ENCODE results near the gene MYO1D.
"Not testable (repeated sequence)": the region's sequence is repeated elsewhere in the genome, so short reads cannot be mapped to it uniquely, and the experiment has no call there.

MYO1D gene

DNA sequence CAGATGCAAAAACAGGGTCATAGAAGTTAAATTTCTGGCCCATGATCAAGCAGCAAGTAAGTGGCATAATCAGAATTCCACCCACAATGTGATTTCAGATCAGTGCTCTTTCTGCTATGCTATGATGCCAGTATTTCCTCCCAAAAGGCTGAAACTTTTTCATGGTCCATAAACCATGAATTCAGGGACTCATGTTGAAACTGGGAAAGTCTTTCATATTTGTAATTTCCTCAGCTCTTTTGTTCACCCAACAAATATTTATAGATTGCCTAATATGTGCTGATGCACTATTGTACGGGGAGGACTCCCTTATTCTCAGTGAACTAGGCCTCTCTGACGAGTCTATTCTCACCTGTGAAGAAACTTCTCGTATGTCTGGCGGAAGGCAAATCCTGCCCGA is 156.3 kb downstream of the MYO1D start:
- DNase-seq = no peak

DNA sequence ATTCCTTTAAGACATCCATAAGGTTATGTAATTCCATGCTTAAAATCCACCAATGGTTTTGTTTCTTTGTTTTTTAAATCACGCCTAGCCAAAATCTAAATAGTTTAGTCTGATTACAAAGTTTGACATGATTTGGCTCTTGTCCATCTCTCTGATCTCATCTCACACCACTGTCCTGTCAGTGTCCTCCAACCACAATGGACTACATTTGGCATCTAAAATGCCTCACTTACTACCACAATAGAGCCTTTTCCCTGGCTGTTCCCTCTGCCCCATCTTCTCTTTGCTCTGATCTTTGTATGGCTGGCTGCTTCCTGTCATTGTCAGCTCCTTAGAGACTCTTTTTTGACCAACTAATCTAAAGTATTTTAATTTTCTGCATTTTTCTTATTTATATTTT is 157.2 kb downstream of the MYO1D start:
- no peak for DNase-seq

DNA sequence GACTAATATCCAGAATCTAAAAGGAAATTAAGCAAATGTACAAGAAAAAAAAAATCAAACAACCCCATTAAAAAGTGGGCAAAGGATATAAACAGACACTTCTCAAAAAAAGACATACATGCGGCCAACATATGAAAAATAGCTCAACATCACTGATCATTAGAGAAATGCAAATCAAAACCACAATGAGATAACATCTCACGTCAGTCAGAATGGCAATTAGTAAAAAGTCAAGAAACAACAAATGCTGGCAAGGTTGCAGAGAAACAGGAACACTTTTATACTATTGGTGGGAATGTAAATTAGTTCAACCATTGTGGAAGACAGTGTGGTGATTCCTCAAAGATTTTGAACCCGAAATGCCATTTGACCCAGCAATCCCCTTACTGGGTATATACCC is 162.0 kb downstream of the MYO1D start:
- not testable (repeated sequence) for DNase-seq

DNA sequence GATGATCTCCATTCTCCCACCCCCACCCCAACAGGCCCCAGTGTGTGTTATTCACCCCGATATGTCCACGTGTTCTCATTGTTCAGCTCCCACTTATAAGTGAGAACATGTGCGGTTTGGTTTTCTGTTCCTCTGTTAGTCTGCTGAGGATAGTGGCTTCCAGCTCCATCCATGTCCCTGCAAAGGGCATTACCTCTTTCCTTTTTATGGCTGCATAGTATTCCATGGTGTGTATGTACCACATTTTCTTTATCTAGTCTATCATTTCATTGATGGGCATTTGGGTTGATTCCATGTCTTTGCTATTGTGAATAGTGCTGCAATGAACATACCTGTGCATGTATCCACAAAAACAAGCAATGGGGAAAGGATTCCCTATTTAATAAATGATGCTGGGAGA is 162.7 kb downstream of the MYO1D start:
- DNase-seq = not testable (repeated sequence)

DNA sequence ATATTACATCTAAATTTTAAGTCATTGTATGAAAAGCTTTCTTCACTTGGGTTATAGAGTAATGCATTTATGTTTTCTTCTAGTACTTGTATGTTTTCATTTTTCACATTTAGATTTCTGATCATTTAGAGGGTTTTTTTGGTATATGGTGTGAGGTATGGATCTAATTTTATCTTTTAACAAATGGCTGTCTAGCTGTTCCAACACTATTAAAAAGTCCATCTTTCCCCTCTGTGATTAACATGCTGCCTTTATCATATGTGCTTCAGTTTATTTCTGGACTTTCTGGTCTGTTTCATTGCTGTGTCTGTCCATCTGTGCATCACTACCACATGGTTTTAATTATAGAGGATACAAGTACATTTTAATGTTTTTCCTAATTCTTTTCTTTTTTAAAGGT is 163.8 kb downstream of the MYO1D start:
- DNase-seq = no peak

DNA sequence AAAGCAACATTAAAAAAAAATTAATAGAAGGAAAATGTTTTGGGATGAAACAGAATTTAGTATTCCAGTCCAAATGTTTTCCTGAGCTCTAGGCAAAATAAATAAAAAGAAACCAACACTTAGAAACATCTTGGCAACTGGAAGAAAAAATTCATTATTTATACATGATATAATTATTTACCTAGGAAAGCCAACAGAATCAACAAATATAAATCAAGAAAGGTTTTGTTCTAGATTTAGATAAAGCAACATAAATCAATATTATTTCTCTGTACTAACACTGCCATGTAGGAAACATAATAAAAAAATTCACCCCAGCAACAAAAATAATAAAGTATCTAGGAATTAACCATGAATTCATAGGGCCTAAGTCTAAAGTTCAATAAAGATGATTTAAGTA is 167.4 kb downstream of the MYO1D start:
- DNase-seq = no peak

DNA sequence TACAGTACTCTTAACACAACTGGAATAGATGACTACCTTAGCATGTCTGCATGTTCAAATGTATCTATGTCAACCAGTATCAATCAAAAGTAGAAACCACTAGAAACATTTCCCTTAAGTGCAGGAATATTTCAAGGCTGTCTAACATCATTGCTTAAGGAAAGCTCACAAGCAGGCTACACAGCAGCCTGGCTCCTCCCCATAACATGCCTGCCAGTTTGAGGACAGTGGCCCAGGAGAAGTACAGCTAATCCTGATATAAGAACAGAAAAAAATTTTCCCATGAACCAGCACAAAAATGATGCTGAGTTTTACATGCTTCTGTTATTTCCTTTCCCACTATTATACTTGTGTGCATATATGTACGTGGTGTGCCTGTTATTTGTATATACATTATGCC is 175.1 kb downstream of the MYO1D start:
- no peak for DNase-seq

DNA sequence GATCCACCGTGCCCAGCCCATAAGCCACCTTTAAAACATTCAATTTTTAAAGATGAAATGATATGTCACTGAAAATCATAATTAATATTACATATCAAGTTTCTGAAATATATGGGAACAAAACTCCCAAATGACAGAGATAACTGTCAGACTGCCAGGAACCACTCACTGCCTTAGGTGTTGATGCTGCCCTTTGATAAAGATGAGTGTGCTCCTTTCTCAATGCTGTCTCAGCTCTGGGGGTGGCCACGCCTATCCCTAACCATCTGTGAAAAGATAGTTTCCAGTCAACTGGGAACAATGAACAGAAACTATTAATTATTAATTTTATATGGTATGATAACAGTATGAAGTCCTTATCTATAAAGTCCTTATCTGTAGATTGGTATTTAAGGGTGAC is 177.7 kb downstream of the MYO1D start:
- no peak for DNase-seq

DNA sequence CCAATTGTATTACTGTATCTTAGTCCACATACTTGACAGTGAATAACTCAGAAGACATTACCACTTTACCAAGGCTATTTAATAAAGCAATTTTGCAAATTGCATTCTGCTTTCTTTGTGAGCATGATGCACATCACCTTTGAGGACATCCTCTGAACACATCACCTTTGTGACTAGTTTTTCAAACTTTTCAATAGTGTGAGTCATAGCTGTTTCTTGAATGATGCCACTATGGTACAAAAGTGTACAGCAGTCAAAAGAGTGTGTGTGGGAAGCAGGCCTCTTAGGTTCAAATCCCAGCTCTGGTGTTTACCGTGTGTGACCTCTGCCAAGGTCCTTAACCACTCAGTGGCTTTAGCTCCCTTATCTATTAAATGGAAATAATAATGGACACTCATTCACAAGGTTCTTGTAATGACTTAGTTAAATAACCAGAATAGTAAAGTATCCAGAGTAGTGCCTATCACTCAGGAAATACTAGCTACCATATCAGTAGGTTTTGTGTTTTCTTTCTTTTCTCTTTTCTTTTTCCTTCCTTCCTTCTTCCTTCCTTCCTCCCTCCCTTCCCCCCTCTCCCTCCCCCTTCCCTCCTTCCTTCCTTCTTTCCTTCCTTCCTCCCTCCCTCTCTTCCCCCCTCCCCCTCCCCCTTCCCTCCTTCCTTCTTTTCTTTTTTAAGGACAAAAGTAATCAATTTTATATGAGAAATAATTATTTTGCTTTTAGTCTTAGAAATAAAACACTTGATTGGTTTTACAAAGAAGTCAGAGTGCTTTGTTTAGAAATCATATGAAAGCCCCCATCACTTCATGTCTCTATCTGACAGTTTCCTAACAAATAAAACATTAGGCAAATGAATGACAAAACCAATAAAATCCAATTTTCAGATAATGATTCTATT is 178.9 kb downstream of the MYO1D start:
- no peak for DNase-seq

DNA sequence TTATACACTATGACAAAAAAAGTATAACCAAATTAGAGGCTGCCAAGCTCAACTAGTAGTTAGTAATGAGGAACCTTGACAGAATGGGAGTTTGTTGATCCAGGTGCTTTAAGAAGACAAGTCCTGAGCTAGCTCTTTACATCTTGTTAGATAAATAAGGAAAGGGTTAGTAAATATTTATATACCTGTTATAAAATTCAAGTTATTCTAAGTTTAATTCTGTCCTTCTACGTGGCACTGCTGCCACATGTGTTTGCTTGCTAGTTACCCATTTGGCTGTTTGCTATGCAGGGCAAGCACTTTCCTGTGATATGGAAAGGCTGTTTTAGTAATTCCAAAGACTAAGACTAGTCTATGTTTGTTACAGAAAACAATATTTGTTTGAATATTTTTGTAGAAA is 180.5 kb downstream of the MYO1D start:
- DNase-seq = no peak

DNA sequence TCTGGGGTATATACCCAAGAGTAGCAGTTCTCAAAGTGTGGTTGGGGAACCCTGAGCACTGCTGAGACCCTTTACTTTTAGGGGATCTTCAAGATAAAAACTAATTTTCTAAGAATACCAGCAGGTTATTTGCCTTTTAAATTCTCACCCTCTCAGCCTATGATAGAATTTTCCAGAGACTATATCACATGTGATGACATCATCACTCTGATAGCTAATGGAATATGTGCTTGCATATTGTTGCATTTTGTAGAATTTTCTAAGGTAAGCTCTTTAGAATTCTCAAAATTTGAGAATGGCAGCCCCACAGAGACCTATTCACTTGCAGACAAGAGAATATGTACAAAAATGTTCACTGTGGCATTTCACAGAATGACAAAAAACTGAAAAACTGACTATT is 181.1 kb downstream of the MYO1D start:
- no peak for DNase-seq

DNA sequence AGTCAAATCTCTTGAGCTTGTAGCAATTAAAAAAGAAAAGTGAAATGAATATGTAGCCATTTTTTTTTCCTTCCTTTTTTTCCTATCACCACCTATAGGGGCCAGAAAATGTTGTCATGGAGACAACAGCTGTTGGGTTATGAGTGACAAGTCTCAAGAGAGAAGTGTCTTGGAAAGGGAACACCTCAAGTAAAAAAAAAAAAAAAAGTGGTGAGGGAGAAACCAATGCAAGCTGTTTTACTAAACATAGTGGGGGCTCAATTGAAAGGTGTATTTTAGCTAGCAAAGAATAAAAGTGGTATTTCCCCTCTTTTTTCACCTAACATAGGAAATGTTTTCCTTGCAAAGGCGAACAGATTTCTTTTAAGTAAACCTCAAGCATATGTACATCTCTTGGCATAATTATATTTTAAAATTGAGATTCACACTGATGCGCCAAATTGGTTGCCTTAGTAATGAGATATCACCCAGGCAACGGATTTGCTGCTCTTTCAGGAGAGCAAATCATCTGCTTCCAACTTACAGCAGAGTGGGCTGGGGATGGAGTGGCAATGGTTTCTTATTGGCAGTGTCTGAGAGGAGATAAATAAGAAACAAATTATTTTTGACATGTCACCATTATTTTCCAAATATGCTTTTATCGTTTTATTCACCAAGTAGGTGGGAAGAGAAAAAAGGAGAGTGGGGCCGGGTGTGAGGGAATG is 183.6 kb downstream of the MYO1D start:
- no peak for DNase-seq

DNA sequence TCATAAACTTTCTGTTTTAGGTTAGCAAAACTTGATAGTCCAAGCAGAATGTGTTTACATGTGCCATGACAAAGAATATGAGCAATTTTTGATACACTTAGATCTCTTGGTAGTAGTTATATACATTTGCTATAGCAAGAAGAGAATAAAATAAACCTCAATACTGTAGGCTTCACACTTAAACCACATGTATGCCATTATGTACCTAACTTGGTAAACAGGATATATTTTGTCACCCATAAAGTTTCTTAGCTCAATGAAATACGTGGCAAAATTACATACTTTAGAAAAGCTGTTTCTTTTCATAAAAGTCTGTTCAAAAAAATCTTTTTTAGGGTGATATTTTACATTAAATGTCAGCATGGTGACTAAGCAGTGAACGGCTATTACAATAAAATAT is 184.7 kb downstream of the MYO1D start:
- no peak for DNase-seq

DNA sequence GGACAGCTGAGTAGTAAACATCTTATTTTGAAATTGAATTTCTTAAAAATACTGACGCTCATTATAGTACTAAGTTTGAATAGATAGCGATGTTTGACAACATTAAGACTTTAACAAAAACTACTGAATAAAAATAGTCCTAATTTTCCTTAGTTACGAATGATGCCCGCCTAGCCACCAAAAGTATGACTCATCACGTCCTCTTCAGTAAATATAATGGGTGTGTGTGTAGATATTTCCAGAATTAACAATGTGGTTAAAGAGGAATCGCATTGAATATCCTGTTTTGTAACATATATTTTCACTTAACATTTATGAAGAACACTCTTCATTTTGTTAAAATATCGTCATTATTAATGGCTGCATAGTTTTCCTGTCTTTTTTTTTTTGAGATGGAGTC is 187.6 kb downstream of the MYO1D start:
- no peak for DNase-seq

DNA sequence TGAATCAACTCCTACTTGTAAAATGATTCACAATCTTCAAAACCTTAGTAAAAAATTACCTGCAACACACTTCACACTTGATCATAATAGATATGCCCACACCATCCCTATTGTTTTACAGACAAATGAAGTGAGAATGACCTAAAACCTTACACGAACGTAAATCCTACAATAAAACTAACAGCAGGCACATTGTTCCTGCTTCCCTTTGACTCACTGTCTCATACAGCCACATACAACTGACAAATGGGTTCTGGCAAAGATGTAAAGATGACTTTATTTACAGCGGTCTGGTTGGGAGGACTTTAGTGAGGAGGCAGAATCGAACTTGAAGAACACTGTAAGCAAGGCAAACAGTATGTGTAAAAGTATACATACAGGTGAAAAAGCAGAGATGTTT is 188.7 kb downstream of the MYO1D start:
- DNase-seq = no peak

DNA sequence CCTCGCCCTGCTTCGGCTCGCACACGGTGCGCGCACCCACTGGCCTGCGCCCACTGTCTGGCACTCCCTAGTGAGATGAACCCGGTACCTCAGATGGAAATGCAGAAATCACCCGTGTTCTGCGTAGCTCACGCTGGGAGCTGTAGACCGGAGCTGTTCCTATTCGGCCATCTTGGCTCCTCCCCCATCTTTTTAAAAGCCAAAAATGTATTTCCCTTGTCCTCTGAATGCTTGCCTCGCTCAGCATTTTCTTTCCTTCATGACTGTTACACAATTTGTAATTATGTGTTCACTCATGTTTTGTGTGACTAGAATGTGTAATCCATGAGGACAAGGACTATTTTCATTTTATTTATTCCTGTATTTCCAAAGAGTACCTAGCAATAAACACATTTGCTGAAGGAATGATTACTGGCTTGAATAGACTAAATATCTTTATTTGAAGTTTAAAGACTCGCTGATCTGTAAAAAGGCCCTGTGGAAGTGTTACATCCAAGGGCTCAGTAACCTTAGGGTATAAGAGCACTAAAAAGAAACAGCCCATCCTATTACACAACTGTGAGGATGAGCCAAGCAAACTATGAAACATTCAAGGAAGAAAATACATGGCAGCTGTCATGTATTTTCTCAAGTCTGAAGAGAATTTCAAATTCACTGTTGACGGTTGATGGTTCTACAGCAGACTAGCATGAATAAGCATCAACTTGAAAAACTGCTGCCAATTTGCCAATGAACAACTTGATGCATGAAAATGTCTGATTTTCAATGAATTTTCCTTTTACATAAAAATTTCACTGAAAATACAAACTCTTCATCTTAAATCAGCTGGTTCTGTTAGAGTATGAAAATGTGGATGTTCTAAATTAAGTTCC is 192.6 kb downstream of the MYO1D start:
- no peak for DNase-seq

DNA sequence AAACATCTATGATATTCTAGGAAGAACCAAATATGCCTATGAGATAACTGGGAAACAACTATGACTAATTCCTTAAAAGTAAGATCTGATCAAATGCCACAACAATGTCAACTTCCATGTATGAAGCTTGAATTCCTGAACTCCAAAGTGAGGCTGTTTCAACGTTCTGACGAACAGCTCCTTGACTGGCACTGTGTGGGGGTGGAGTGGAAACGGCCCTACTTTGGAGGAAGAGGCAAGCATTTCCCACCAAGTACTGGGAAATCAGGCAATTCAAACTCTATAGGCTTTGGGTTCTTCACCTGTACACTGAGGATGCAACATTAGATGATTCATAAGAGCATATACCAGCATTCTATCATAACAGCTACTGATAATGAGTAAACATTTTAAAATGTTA is 203.0 kb downstream of the MYO1D start:
- DNase-seq = no peak

DNA sequence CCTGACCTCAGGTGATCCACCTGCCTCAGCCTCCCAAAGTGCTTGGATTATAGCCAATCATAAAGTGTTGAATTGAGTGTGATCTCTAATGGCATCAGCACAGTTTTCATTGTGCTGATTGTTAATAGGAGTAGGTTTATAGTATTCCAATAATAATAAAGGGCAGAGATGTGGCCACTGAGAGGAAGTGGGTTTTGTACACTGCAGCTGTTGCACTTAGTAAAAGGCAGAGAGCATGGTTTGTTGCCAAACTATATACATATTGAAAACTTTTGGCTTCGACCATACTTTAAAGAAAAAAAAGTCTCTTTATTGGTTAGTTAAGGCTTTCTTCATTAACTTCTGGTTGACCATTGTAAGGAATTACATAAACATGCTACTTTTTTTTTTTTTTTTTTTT is 204.2 kb downstream of the MYO1D start:
- DNase-seq = no peak

DNA sequence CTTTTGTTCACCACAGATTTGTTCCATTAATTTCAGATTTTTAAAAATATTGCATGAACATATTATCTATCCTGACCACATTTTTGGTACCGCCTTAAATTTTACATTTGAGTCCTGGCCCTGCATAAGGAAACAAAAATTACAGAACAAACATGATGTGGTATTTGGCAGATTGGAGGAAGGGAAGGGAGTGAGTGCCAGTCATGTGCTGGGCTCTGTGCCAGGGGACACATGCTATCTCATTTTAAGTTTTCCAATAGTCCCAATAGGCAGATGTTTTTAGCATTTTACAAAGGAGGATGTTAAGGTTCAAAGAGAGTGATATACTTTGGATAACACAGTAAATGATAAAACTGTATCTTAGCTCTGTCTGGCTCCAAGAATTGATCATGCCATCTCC is 205.0 kb downstream of the MYO1D start:
- no peak for DNase-seq

DNA sequence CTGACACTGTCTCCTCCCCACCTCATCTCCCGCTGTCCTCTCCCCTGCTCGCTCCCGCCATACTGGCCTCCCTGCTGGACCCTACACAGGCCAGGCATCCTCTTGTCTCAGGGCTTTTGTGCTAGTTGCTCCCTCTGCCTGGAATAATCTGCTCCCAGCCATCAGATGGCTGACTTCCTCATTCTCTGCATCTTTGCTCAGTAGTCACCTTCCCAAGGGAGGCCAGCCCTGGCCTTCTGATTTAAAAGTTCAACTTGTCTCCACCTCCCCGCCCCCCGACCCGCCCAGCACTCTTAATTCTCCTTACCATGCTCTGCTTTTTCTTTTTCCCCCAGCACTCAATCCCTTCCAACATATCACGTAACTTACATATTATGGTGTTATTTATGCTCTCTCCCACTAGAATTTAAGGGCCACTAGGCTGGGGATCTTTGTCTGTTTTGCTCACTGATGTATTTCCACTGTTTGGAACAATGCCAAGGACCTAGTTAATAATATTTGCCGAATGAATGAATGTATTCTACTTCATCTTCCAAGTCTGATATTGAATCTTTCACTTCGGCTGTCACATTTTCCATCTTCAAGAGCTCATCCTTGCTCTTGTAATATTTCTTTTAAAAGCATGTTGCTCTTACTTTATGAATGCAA is 211.9 kb downstream of the MYO1D start:
- no peak for DNase-seq

DNA sequence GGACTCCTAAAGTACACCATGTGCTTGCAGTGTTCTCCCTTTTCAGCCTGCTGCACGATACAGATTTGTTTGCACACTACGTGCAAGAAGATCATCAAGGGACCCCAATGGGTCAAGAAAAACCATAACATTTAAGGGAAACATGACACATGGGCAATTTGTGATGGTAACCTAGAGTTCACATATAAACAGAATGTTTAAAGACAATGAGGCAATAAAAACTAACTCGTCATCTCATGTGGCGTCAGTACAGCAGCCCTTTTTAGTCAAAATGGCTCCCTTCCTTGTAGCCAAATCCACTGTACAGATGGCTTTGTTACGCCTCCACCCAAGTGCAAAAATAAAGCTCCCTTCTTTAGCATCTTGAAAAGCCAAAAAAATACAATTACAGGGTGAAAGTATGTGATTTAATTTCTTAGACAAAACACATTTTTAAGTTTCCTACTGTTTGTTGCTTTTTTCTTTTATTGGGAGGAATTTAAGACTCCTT is 216.4 kb downstream of the MYO1D start:
- DNase-seq = no peak

DNA sequence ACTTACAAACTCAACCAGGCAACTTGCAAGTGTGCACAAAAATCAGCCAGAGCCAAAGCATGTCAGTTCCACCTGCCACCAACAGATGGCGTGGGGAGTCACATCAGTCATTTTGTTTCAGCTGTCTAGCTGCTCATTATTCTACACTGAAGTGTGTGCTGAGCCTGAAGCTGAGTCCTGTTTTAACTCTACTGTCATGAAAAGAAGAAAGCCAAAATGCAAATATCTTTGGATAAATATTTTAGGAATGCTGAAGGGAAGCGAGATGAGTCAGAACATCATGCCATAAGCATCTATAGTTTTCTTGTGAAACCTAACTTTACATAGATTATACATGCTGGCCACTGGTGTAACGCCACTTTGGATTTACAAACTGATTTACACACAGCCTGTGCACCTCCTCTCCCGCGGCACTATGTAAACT is 217.5 kb downstream of the MYO1D start:
- DNase-seq = no peak
